Parathyroid adenoma (tissue), 2 donors: Measurements from ENCODE around the gene FSTL3.
"Not testable (repeated sequence)": the region's sequence is repeated elsewhere in the genome, so short reads cannot be mapped to it uniquely, and the experiment has no call there.

Experiments
- H2AFZ ChIP-seq: fragments of 300-600 bp; sonication (generic); one replicate; pipeline ENCODE4 v1.7.0; 2017; ENCODE audit warnings: antibody characterized with exemption, mild to moderate bottlenecking
- H3K27ac ChIP-seq: fragments of 300-600 bp; sonication (generic); one replicate; pipeline ENCODE4 v1.7.0; 2017
- H3K27me3 ChIP-seq: fragments of 300-600 bp; sonication (generic); one replicate; pipeline ENCODE4 v1.7.0; 2017; ENCODE audit warnings: low read length; ENCODE audit not compliant: control insufficient read depth, insufficient read depth
- H3K36me3 ChIP-seq: fragments of 300-600 bp; sonication (generic); one replicate; pipeline ENCODE4 v1.7.0; 2017; ENCODE audit warnings: low read length; ENCODE audit not compliant: control insufficient read depth, insufficient read depth
- H3K4me1 ChIP-seq: fragments of 300-600 bp; sonication (generic); one replicate; pipeline ENCODE4 v1.7.0; 2017; ENCODE audit warnings: control low read depth
- H3K4me2 ChIP-seq: fragments of 300-600 bp; sonication (generic); one replicate; pipeline ENCODE4 v1.7.0; 2017; ENCODE audit warnings: low read length
- H3K4me3 ChIP-seq: fragments of 300-600 bp; sonication (generic); one replicate; pipeline ENCODE4 v1.7.0; 2017; ENCODE audit warnings: low read depth, low read length
- H3K79me2 ChIP-seq: fragments of 300-600 bp; sonication (generic); one replicate; pipeline ENCODE4 v1.7.0; 2017; ENCODE audit warnings: control low read depth
- H3K9ac ChIP-seq: fragments of 300-600 bp; sonication (generic); one replicate; pipeline ENCODE4 v1.7.0; 2017; ENCODE audit warnings: mild to moderate bottlenecking
- H3K9me3 ChIP-seq: fragments of 300-600 bp; sonication (generic); one replicate; pipeline ENCODE4 v1.7.0; 2017; ENCODE audit warnings: low read length; ENCODE audit not compliant: control insufficient read depth
- TF ChIP-seq, protein P1 (sequence below): fragments of 300-600 bp; sonication (generic); IDR thresholded peaks from one replicate; pipeline ENCODE4 v1.7.0; 2017; ENCODE audit warnings: antibody characterized with exemption, mild to moderate bottlenecking
- donor health status: primary hyperparathyroidism.

FSTL3 gene

DNA sequence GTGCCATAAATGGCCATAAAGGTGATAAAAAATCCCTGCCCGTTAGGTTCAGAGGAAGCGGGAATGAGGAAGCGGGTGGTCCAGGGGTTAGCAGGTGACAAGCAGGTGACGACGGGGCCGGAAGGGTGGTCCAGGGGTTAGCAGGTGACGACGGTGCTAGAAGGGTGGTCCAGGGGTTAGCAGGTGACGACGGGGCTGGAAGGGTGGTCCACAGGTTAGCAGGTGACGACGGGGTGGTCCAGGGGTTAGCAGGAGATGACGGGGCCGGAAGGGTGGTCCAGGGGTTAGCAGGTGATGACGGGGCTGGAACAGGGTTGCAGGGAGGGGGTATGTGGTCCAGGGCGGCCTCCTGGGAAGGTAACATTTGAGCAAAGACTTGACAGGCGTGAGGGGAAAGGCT is 12.8 kb downstream of the FSTL3 start:
- no peak overlapping the region for H3K27ac ChIP-seq
- no peaks in the 10 kb centered on the region for H3K27me3 ChIP-seq
- H3K9me3 ChIP-seq = no peaks in the 10 kb centered on the region
- no peak overlapping the region for H3K4me3 ChIP-seq
- no peaks in the 10 kb centered on the region for H3K36me3 ChIP-seq
- H3K79me2 ChIP-seq = no peaks in the 10 kb centered on the region
- TF ChIP-seq, protein P1, sequence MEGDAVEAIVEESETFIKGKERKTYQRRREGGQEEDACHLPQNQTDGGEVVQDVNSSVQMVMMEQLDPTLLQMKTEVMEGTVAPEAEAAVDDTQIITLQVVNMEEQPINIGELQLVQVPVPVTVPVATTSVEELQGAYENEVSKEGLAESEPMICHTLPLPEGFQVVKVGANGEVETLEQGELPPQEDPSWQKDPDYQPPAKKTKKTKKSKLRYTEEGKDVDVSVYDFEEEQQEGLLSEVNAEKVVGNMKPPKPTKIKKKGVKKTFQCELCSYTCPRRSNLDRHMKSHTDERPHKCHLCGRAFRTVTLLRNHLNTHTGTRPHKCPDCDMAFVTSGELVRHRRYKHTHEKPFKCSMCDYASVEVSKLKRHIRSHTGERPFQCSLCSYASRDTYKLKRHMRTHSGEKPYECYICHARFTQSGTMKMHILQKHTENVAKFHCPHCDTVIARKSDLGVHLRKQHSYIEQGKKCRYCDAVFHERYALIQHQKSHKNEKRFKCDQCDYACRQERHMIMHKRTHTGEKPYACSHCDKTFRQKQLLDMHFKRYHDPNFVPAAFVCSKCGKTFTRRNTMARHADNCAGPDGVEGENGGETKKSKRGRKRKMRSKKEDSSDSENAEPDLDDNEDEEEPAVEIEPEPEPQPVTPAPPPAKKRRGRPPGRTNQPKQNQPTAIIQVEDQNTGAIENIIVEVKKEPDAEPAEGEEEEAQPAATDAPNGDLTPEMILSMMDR = no peak
- H3K9ac ChIP-seq = no peak overlapping the region
- no peak overlapping the region for H3K4me2 ChIP-seq
- H3K4me1 ChIP-seq = no peaks in the 10 kb centered on the region
- no peak overlapping the region for H2AFZ ChIP-seq

DNA sequence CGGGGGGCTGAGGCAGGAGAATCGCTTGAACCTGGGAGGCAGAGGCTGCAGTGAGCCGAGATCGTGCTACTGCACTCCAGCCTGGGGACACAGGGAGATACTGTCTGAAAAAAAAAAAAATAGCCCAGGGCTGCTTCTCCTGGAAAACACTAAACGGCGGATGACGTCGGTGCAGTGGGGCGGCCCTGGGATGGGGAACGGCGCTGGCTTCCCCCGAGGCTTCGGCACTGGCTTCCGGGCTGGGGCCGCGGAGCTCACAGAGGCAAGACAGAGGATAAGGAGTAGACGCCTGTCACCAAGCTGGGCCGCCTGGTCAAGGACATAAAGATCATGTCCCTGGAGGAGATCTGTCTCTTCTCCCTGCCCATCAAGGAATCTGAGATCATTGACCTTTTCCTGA is 14.0 kb downstream of the FSTL3 start:
- no peak overlapping the region for H3K9ac ChIP-seq
- no peak overlapping the region for H3K27ac ChIP-seq
- H3K27me3 ChIP-seq = peaks cover 3% of the 10 kb centered on the region
- no peaks in the 10 kb centered on the region for H3K79me2 ChIP-seq
- no peaks in the 10 kb centered on the region for H3K9me3 ChIP-seq
- H2AFZ ChIP-seq = no peak overlapping the region
- H3K4me1 ChIP-seq = no peaks in the 10 kb centered on the region
- no peak overlapping the region for H3K4me2 ChIP-seq
- TF ChIP-seq, protein P1 = no peak
- H3K4me3 ChIP-seq = no peak overlapping the region
- H3K36me3 ChIP-seq = no peaks in the 10 kb centered on the region

- no peak overlapping the region for H2AFZ ChIP-seq
- no peak overlapping the region for H3K27ac ChIP-seq
- no peak overlapping the region for H3K9ac ChIP-seq
- H3K36me3 ChIP-seq = no peaks in the 10 kb centered on the region
- no peak overlapping the region for H3K4me2 ChIP-seq
- TF ChIP-seq, protein P1 = no peak
- H3K27me3 ChIP-seq = peaks cover 3% of the 10 kb centered on the region
- no peaks in the 10 kb centered on the region for H3K79me2 ChIP-seq
- H3K4me3 ChIP-seq = no peak overlapping the region
- no peaks in the 10 kb centered on the region for H3K4me1 ChIP-seq
- no peaks in the 10 kb centered on the region for H3K9me3 ChIP-seq
These were observed 18.5 kb downstream of the FSTL3 start for GRCh38 chr19:694481-695351.

DNA sequence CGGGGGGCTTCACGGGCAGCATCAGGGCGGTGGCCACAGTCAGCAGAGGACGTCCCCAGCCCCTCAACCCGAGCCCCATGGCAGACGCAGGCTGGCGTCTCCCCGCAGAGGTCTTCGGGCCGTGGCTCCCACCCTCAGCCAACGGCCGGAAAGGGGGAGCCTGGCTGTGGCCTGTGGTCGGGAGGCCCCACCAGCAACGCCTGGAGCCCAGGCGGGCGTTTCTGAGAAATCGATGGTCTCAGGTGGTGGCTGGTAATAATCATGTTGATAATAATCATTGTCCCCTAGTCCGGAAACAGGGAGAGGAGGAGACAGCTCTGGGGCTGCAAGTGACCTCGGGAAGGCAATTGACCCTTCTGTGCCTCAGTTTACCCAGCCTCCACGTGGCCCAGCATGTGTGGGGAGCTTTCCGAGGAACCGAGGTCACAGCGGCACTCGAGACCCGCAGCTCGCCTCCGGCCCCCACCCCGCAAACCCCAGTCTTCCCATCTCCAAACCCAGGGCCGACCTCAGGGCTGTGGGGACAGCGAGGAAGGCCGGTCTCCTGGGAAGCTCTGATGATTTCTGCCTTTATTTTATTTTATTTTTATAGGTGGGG is 19.3 kb downstream of the FSTL3 start, which contains the start of gene PRSS57:
TSS of gene PRSS57 (minus strand) at position 101 of the 598 bp plus-strand sequence. CDS start at position 79, 22 bp downstream.
- H3K9me3 ChIP-seq = no peaks in the 10 kb centered on the region
- no peaks in the 10 kb centered on the region for H3K36me3 ChIP-seq
- no peak within 1 kb of the TSS for H3K9ac ChIP-seq
- H3K4me2 ChIP-seq = no peak within 1 kb of the TSS
- H3K79me2 ChIP-seq = no peaks in the 10 kb centered on the region
- no peaks in the 10 kb centered on the region for H3K4me1 ChIP-seq
- no peak within 1 kb of the TSS for H3K4me3 ChIP-seq
- no peak within 1 kb of the TSS for H3K27ac ChIP-seq
- H2AFZ ChIP-seq = no peak within 1 kb of the TSS
- peaks cover 3% of the 10 kb centered on the region for H3K27me3 ChIP-seq
- TF ChIP-seq, protein P1 = no peak

DNA sequence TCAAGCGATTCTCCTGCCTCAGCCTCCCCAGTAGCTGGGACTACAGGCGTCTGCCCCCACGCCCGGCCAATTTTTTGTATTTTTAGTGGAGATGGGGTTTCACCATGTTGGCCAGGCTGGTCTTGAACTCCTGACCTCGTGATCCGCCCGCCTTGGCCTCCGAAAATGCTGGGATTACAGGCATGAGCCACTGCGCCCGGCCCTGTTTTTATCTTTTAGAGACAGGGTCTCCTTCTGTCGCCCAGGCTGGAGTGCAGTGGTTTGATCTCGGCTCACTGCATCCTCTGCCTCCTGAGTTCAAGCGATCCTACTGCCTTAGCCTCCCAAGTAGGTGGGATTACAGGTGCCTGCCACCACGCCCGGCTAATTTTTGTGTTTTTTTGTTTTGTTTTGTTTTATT is 22.3 kb downstream of the FSTL3 start:
- not testable (repeated sequence) for H3K9me3 ChIP-seq, H3K27me3 ChIP-seq, H3K4me1 ChIP-seq, H3K36me3 ChIP-seq, H3K4me2 ChIP-seq, H3K79me2 ChIP-seq, H3K4me3 ChIP-seq, H3K27ac ChIP-seq, H2AFZ ChIP-seq, H3K9ac ChIP-seq

DNA sequence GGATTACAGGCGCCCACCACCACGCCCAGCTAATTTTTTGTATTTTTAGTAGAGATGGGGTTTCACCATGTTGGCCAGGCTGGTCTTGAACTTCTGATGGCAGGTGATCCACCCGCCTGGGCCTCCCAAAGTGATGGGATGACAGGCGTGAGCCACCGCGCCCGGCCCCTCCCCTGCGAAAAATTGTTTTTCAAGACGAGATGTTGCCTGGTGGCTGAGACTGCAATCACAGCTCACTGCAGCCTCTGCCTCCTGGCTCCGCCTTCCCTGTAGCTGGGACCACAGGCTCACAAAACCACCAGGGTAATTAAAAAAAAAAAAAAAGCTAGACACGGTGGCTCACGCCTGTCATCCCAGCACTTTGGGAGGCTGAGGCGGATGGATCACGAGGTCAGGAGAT is 23.7 kb downstream of the FSTL3 start:
- H3K36me3 ChIP-seq, H3K4me2 ChIP-seq, H3K27me3 ChIP-seq, H3K4me3 ChIP-seq, H3K79me2 ChIP-seq, H3K9ac ChIP-seq, H3K4me1 ChIP-seq, H3K27ac ChIP-seq, H2AFZ ChIP-seq, H3K9me3 ChIP-seq: not testable (repeated sequence)

DNA sequence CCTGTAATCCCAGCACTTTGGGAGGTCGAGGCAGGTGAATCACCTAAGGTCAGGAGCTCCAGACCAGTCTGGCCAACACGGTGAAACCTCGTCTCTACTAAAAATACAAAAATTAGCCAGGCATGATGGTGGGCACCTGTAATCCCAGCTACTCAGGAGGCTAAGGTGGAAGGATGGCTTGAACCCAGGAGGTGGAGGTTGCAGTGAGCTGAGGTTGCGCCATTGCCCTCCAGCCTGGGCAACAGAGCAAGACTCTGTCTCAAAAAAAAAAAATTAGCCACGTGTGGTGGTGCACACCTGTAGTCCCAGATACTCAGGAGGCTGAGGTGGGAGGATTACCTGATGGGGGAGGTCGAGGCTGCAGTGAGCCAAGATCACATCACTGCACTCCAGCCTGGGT is 26.7 kb downstream of the FSTL3 start:
- H3K27me3 ChIP-seq, H3K27ac ChIP-seq, H3K4me3 ChIP-seq, H3K36me3 ChIP-seq, H2AFZ ChIP-seq, H3K9me3 ChIP-seq, H3K4me1 ChIP-seq, H3K79me2 ChIP-seq, H3K4me2 ChIP-seq, H3K9ac ChIP-seq: not testable (repeated sequence)
